Activated CD4-positive, alpha-beta T cell treated with anti-CD3 and anti-CD28 coated beads for 4 hours (primary cell): ENCODE measurements around the gene CNTNAP2.

Source experiments
- DNase-seq, 2 donors: peaks; one replicate each; pipeline ENCODE4 v3.0.0-alpha.2; 2020

CNTNAP2 gene

DNA sequence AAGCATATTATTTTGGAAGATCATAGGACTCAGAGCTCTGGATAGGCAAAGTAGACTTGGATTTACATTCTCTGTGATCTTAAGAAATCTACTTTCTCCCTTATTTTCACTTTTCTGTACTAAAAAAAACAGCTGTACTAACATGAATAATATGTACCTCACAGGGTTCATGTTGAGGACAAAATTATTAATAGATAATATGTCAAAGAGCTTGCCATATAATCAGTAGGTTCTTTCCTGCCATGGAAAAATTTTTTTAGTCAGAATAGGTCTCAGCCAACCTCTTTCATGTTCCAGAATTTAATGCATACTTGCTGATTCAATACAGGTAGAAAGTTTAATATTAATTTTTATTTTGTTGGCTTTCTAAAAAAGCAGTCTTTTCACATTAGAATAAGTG, 1693.7 kb downstream of the CNTNAP2 start:
- DNase-seq = no peak

DNA sequence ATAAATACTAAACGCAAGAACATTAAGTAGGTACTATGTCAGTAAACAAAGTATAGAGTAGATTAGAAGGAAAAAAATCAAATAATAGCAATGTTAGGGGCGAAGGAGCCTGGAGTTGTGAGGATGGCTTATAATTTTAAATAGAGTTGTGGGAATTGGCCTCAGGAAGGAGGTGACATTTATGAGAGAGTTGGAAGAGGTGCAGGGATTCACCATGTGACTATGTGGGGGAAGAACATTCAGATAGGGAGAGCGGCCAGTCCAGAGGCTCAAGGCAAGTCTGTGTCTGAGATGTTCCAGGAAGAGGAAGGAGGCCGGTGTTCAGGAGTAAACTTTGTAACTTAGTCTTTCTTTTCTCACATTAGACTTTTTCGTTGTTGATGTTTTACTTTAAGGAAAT, 1695.3 kb downstream of the CNTNAP2 start:
- DNase-seq = no peak

DNA sequence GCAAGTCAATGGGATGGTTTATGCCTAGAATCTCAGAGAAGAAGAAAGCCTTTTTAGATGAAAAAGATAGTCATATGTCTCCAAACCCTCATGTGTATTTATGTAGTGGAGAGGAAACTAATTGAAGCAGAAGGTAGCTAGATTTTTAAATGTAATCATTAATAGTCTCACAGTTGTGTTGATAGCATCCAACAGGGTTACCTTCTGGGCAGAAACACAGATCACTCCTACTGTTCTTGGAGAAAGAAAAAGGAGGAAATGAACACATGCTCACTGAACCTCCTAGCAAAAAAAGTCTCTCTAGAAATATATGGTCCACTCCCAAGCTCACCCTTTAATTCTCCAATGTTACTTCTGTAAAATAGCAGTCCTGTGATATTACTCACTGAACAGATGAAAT, 1696.7 kb downstream of the CNTNAP2 start:
- no peak for DNase-seq

DNA sequence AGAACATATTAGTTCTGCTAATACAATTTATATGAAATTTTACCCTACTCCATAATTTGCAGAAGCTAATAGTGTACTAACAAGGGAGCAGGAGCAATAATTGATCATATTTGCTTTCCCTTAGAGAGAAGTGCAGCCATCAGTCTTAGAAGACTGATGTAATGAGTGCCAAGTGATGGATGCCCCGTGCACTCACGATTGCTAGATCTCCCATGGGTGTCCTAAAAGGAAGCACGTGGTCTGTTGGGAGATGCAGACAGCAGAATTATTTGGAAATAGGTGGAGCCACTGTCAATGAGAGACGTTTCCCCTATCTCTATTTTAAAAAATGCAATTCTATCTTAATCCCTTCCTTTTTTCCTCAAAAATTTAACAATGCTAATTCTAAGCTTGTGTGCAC, 1701.7 kb downstream of the CNTNAP2 start:
- no peak for DNase-seq

- no peak for DNase-seq
Observed at GRCh38 chr7:147824671-147825070, 1708.1 kb downstream of the CNTNAP2 start.

DNA sequence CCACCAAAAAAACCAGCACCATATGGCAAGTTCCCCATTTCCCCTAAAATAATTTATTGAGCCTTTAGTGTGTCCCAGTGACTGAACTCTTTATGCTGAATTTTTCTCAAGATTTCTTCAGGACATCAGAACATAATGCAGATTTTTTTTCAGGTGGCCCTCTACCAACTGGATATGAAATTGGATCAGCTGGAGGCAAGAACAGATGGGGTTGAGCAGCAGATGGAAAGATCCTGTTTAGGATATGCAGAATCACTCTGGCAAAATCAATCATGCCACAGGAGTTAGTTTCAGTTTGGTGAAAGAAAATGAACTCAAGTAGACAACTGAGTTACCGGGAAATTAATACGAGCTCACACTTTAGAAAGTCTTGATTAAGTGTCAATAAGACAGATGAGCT, 1712.4 kb downstream of the CNTNAP2 start:
- DNase-seq = no peak

DNA sequence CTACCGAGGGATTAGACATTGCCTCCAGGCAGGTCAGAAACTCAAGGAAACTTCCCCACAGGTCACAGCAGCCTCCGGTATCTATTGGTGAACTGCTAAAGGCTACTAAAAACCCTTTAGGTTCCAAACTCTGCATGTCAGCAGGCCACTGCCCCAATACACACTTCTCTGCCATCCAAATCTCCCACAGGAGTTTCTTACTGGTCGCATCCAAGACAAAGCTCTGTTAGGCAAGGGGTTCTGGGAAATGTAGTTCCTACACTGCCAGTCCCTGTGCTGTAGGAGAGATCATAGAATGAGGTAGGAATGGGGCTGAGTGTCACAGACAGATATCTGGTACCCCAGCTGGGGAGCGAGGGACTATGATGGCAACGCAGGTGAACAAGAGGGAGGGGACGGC, 1717.0 kb downstream of the CNTNAP2 start:
- no peak for DNase-seq

GRCh38 chr7:147833970-147834369, 1717.4 kb downstream of the CNTNAP2 start:
- DNase-seq = no peak

DNA sequence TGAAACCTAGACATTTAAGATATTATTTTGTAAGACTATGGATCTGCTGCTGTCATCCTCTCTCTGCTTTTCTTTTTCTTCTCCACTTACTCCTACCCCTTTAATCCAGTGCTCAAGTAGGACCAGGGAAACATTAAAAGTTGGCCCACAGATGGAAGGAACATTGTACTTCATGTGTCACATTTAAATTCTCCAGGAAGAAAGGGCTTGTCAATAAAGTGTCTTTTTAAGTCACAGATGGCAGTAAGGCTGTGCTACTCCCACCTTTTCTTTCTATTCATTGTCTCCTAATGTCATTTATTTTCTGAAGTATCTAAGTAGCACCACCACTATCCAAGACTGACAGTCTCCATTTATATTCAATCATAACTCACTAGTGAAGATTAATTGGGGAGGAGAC, 1736.2 kb downstream of the CNTNAP2 start:
- DNase-seq = no peak

DNA sequence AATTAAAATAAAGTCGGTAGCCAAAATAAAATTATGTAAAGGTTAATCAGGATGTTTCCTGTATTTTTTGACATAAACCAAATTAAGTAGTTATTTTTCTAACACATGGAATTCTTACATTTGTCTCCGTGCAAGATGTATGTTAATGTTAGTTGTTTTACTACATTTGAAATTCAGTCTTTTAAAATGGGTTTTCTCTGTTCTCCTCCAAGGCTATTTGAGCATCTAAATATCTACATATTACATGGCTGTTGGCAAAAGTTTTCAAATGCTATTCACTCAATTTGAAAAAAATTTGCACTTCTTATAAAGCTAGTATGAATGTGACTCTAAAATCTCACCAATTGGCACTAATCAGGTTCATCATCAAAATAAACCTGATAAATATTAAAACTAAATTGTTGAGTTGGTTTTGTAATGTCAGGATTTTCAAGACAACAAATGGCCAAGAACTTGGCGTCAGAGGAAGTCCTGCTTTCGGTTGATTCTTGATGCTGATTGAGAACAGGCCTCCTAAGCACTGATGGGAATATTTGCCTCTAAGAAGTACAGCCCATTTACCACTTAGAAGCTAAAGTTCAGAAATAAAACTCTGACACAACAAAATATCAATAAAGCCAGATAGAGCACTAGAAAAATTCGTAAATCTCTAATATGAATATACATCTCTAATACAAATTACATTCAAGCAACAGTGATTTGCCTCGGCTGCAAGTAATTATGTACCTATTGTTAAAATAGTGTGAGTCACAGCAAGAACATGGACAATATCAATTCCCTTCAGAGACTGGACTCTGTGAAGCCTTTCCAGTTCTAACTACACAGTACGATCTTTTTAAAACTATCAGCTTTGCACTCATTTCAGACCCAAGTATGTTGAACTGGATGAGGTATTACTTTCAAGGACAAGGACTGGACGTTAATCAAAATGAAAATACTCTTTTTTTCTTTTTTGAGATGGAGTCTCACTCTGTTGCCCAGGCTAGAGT, 1740.8 kb downstream of the CNTNAP2 start:
- DNase-seq = no peak

DNA sequence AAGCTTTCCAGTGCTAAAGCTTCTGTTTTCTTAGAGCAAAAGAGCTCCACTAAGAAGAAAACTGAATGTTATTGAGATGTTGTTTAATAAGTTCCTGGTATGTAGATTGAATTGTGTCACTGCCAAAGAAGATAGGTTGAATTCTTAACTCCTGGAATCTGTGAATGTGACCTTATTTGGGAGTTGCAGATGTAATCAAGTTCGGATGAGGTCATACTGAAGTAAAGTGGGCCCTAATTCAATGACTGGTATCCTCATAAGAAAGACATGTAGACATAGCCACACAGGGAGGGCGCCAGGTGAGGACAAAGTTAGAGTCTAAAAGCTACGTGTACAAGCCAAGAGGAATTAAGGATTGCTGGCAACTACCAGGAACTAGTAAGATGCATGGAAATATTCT, 1741.8 kb downstream of the CNTNAP2 start:
- no peak for DNase-seq

GRCh38 chr7:147859033-147859432, 1742.4 kb downstream of the CNTNAP2 start:
- no peak for DNase-seq

GRCh38 chr7:147859486-147859885, 1742.9 kb downstream of the CNTNAP2 start:
- no peak for DNase-seq

DNA sequence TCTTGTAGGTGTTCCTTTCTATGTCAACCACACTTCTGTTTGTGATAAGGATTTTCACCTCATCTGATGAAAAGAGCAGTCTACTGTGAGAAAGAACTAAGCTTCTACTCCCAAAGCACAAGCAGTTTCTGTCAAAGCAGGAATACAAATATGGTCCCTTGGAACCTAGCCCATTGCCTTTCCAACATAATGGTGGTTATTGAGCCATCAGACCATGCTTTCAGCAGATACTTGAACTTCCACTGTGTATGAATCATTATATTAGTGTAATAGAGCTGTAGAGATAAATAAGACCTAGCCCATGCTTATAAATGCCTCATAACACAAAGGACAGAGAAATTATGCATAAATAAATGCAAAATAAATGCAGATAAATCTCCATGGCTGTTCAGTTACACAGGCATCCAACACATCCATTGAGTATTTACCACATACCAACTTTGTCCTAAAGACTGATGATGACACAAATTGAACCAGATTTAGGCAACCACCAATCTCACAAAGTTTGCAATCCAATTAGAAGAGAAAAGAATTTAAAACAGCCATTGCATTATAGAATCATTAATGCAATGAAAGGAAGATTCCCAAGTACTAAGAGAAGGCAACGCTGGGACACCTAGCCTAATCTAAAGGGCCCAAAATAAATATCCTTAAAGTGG, 1744.6 kb downstream of the CNTNAP2 start:
- no peak for DNase-seq

DNA sequence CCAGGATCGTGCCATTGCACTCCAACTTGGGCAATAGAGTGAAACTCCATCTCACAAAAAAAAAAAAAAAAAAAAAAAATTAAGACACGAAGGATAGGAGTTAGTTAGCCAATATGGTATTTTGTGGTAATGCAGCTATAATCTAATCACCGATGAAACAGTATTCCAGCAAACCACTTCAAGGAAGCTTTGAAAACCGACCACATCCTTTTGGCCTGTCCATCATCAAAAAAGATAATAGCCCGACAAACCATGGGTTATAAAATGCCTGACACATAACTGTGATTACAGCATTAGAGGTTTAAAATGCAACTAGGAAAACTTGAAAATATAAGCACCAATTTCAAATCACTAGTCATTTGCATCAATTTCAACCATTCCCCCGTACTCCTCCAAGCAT, 1745.3 kb downstream of the CNTNAP2 start:
- DNase-seq = no peak

GRCh38 chr7:147869456-147869855, 1752.9 kb downstream of the CNTNAP2 start:
- DNase-seq = no peak

DNA sequence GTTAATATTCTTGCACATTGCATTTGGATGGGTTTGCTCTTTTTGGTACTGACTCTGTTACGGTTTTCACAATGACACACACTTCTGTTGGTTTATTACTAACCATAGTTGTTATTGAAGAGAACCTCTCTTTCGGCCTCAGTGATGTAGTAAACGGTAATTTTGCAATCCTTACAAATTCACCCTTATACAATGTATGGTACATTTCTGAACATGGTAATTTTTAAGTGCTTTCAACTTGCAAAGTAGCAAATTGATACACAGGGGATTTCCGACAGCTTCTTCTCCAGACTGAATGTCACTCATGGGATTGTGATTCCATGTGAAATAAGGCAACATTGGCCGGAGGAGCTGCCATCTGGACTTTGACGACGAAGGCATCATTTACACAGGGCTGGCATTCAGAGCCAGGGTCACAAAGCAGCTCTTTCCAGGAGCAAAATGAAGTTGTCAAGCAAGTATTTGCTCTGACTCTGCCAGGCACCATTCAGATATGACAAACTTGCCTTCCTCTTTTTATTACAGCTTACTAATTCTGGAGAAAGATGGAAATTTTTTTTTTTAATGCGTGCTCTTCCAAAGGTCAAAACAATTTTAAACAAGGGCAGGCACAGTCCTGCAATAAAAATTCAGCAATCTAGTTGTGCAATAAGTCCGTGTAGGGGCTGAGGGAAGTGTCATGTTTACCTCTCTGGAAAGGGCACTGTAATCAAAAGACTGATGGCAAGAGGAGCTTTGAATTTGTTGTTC, 1762.5 kb downstream of the CNTNAP2 start:
- DNase-seq = no peak

- DNase-seq = no peak
Observed at GRCh38 chr7:147885869-147886268, 1769.3 kb downstream of the CNTNAP2 start.

- no peak for DNase-seq
Observed at GRCh38 chr7:147894271-147894670, 1777.7 kb downstream of the CNTNAP2 start.

DNA sequence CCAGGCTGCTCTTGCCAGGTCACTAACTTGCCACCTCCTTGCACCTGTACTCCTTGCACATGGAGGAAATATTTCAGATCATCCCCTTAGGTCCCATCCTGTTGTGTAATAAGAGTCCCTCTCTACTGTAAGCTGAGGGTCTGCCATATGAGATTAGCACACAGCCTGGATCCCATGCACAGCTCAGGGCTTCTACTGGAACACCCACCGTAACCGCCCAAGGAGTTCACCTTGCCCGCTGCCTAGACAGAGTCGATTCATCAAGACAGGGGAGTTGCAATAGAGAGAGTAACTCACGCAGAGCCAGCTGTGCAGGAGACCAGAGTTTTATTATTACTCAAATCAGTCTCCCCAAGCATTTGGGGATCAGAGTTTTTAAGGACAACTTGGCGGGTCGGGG, 1779.5 kb downstream of the CNTNAP2 start:
- DNase-seq = no peak

DNA sequence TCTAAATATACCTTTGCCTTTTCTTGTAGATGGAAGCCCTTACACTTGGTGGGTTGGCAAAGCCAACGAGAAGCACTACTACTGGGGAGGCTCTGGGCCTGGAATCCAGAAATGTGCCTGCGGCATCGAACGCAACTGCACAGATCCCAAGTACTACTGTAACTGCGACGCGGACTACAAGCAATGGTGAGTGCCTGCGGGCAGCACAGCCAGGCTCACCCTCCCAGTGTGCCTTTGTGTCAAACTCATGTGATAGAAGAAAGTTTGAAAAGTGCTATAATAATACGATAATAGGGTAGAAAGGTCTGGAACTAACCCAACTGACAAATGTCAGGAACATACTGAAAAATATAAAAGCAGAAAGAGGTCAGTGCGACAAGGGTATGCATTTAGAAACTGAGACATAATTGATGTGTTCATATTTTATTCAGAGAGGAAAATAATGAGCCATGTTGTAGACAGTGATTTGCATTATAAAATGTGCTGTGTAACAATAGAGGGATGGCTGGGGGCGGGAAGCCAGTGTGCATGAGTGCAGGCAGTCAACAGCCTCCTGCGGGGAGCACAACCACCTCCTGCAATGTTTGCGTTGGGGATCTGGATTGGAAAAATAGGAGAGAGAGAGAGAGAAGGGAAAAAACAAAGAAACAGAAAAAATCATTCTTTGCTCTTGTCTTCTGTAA, 1787.1 kb downstream of the CNTNAP2 start:
- no peak for DNase-seq

DNA sequence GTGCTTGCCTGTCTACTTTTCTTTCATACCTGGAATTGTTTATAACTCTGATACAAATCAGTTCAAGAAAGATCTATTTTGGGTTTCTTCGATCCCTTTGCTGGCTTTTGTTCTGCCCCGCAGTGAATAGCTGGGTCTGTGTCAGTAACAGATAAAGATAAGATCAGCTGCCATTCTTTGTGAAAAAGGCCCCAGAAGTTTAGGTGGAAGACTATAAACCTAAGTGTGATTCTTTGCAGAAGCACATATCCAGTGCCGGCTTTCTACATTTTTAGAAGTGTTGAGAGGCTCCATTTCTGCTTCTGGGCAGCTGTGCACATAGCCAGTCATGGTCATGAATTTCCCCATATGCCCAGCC, 1787.6 kb downstream of the CNTNAP2 start:
- no peak for DNase-seq
